Heart right ventricle (tissue), 16 donors: ENCODE measurements around the gene CBX1. TPM values are rescaled to one million over a fixed set of nuclear protein-coding genes. Genes with fewer than 3 reads are reported as not detected.

Experiments used
- ATAC-seq, 8 donors: fragments of 200-7000 bp; cut with Tn5 transposase; one replicate each; pipeline ENCODE4 v1.9.1; 2020; ENCODE audit warnings: mild to moderate bottlenecking in 8 of 8, moderate library complexity in 8 of 8, moderate number of reproducible peaks in 1 of 8
- DNase-seq, 2 donors: peaks; one replicate each; pipeline ENCODE4 v3.0.0-alpha.2; 2020
- H3K27ac ChIP-seq, 10 donors: fragments of 200-600 bp; sonication (generic) in 2 of 10; one replicate each; pipeline versions ENCODE4 v1.5.0 to v1.8.0; 2020 to 2022; ENCODE audit warnings: mild to moderate bottlenecking in 3 of 10
- H3K27me3 ChIP-seq, 7 donors: fragments of 200-600 bp; one replicate each; pipeline ENCODE4 v1.8.0; 2021 to 2022; ENCODE audit warnings: mild to moderate bottlenecking in 2 of 7
- H3K36me3 ChIP-seq, 9 donors: fragments of 200-600 bp; sonication (generic) in 1 of 9; one replicate each; pipeline versions ENCODE4 v1.5.0 to v1.8.0; 2020 to 2022; ENCODE audit warnings: mild to moderate bottlenecking in 2 of 9
- H3K4me1 ChIP-seq, 9 donors: fragments of 200-600 bp; sonication (generic) in 1 of 9; one replicate each; pipeline versions ENCODE4 v1.5.0 to v1.8.0; 2020 to 2022; ENCODE audit warnings: mild to moderate bottlenecking in 4 of 9
- H3K4me3 ChIP-seq, 10 donors: fragments of 200-600 bp; sonication (generic) in 2 of 10; one replicate each; pipeline versions ENCODE4 v1.5.0 to v1.8.0; 2020 to 2022; ENCODE audit warnings: mild to moderate bottlenecking in 7 of 10, moderate library complexity in 2 of 10
- H3K9me3 ChIP-seq, 11 donors: fragments of 200-600 bp in 10 of 11; sonication (generic) in 2 of 11; one replicate each; pipeline versions ENCODE4 v1.5.0 to v1.8.0; 2013 to 2022; ENCODE audit warnings: mild to moderate bottlenecking in 2 of 11, control low read depth in 1 of 11, moderate library complexity in 1 of 11
- CTCF ChIP-seq, 9 donors: fragments of 200-600 bp; sonication (generic) in 2 of 9; IDR thresholded peaks; one replicate each; pipeline versions ENCODE4 v1.5.0 to v1.8.0; 2021 to 2022; ENCODE audit warnings: antibody characterized with exemption in 9 of 9, mild to moderate bottlenecking in 5 of 9, moderate library complexity in 1 of 9
- WGBS, 2 donors: extraction: QIAGEN DNeasy Blood & Tissue Kit; methylation state at CpG; one replicate each; pipeline ENCODE4 v1.1.7; 2013; ENCODE audit warnings: inconsistent platforms in 1 of 2; 5-methylcytosine and 5-hydroxymethylcytosine counted together
- intact Hi-C, 10 donors: fragments of 100-400 bp; cut with DNase I; formaldehyde crosslinking; loops; one replicate each; pipeline versions ENCODE4 v1.11.1 to v1.14.2; 2022
- polyA plus RNA-seq, 2 donors: library from polyadenylated mRNA; stranded (reverse); fragments of 200-250 nt; gene quantifications; one replicate each; pipeline ENCODE4 v1.2.3, GENCODE V29; 2013
- total RNA-seq, 10 donors: library from RNA; stranded (reverse); fragmentation: NEBNext Ultra II Directional in 3 of 10; extraction: Animal tissue kit (Norgen Biotek cat#: 25700) in 3 of 10; gene quantifications; one replicate each; pipeline versions ENCODE4 v1.2.1 to v1.2.4, GENCODE V29; 2021 to 2023
- donor health status: Arrhythmogenic right ventricular cardiomyopathy.
- donor health status: ischemic (EF 13 %, LVEDD 7.1; RV severe dilation, severe dysfunction).
- donor health status: healthy with polysubstance abuse.
- donor health status: DM: no; HTN: yes; CAD: no.
- donor health status: DM: no; HTN: no; CAD: no.
- donor health status: ischemic (EF 25% LVEDD 6.9; RV normal size, moderate dysfunction).
- donor health status: ischemic (EF 25% LVEDD 5.7; RV mildly dilated, moderate dysfunction).
- donor health status: healthy.
- donor health status: DM: yes; HTN: yes; CAD: no.
- donor health status: Ischemic cardiomyopathy.
- donor health status: ischemic (EF 35%, LVEDD 5.7; RV mildly dilated, moderate dysfunction).
- donor health status: nonischemic (EF 11% LVEDD 7.7; RV severe dilation, severe dysfunction).
- donor health status: DM: yes; HTN: yes; CAD: no.
- donor health status: PGD.
- donor health status: ischemic (EF 29% LVEDD 5.4; RV normal size, mild dysfunction).
- donor health status: nonischemic (EF 23%, LVEDD 6.1; RV moderate dilation, normal function).

CBX1 gene
- total and polyA plus RNA-seq, 12 donors: 19.8 to 40.8 (median 35.9) TPM

GRCh38 chr17:48053758-48054237 lies 47.5 kb downstream of the CBX1 start:
- H3K27ac ChIP-seq: peak overlapping the region; percentile 92 to 99 (median 98)
- H3K9me3 ChIP-seq: no peaks in the 10 kb centered on the region
- H3K27me3 ChIP-seq: no peaks in the 10 kb centered on the region
- DNase-seq: no peak
- H3K4me3 ChIP-seq: peak overlapping the region in 9 of 10 donors; percentile 31 to 89 (median 66)
- H3K36me3 ChIP-seq: peaks cover 0 to 80% (median 42%) of the 10 kb centered on the region in 9 donors
- WGBS, 2 donors: 12% methylated on average over 6 of the region's 6 CpGs
- no peak for ATAC-seq
- no peak for TF ChIP-seq CTCF (IDR thresholded peaks at IDR 0.05)
- intact Hi-C loops: loop anchor here in 2 of 10 donors (2.0 kb wide), 2 partner anchors 21 to 53 kb away; partner anchors contain the start of gene SNX11 (in 1 of the 2)
- H3K4me1 ChIP-seq: peaks cover 47 to 98% (median 78%) of the 10 kb centered on the region in 9 donors

GRCh38 chr17:48052956-48053757 lies 48.1 kb downstream of the CBX1 start:
- Histone ChIP-seq H3K4me1 (peaks cover 47 to 91% (median 77%) of the 10 kb centered on the region in 9 donors), H3K27me3 (no peaks in the 10 kb centered on the region), H3K27ac (peak overlapping the region; percentile 92 to 99 (median 98)), H3K36me3 (peaks cover 0 to 74% (median 36%) of the 10 kb centered on the region in 9 donors), H3K9me3 (no peaks in the 10 kb centered on the region), H3K4me3 (peak overlapping the region; percentile 22 to 89 (median 68))
- peak in 2 of 9 donors; percentile 19 to 32 for TF ChIP-seq CTCF (IDR thresholded peaks at IDR 0.05)
- DNase-seq: peak; percentile 82 to 91
- intact Hi-C loops: loop anchor here in 2 of 10 donors (2.0 kb wide), 2 partner anchors 22 to 54 kb away; partner anchors contain the start of gene SNX11 (in 1 of the 2)
- ATAC-seq: peak; percentile 22 to 78 (median 60)
- WGBS, 2 donors: 9 to 10% methylated on average over 5 of the region's 5 CpGs

DNA sequence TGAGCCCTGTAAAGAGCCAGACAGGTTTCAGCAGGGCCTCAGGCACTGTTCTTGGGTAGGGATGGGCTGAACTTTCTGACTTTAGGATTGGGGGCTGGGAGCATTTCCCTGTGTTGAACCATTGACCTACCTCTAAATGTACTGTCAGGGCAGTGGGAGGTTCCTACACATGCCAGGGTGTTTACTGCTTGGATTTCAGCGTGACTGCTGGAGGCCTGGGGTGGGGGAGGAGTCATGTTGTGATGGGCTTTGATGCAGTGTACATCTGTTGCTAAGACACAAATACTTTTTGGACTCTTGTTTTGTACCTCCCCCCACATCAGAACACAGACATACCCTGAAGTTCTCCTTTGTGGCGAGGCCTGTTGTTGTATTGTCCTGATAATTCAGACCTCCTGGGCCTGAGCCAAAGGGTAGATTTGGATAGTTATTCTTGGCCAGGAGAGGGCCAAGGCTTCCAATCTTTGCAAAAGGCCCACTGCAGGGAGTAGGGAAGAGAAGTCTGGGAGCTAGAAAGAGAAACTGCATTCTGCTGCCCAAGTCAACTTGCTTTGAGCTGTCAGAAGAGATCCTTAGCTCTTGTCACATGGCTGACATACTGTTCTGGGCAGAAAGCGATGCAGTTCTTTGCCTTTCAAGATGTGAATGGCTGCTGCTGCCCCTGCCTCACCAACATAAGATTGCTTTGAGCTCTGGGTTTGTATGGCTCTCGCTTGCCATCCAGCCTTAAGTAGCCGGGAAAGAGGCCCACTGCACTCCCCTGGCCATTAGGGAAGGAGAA lies 49.4 kb downstream of the CBX1 start:
- Histone ChIP-seq H3K36me3 (peaks cover 0 to 61% (median 23%) of the 10 kb centered on the region in 9 donors), H3K4me3 (peak overlapping the region; percentile 27 to 89 (median 84)), H3K4me1 (peaks cover 45 to 84% (median 76%) of the 10 kb centered on the region in 9 donors), H3K27ac (peak overlapping the region; percentile 92 to 99 (median 98)), H3K27me3 (no peaks in the 10 kb centered on the region), H3K9me3 (no peaks in the 10 kb centered on the region)
- intact Hi-C loops: loop anchor here in 2 of 10 donors (2.0 kb wide), 2 partner anchors 23 to 55 kb away; partner anchors contain the start of gene SNX11 (in 1 of the 2)
- peak in 4 of 9 donors; percentile 14 to 48 (median 38) for TF ChIP-seq CTCF (IDR thresholded peaks at IDR 0.05)
- 17 to 21% methylated on average over 5 of the region's 5 CpGs for WGBS, 2 donors
- ATAC-seq: peak in 7 of 8 donors; percentile 3 to 36 (median 13)
- peak; percentile 55 to 92 for DNase-seq

- 44 to 54% methylated on average over 10 of the region's 10 CpGs for WGBS, 2 donors
- H3K4me3 ChIP-seq: peak overlapping the region; percentile 27 to 89 (median 84)
These were observed 50.0 kb downstream of the CBX1 start for GRCh38 chr17:48051283-48051682.

More at GRCh38 chr17:48051283-48051682, 50.0 kb downstream of the CBX1 start:
- Histone ChIP-seq H3K4me1 (peaks cover 41 to 85% (median 80%) of the 10 kb centered on the region in 9 donors), H3K27me3 (no peaks in the 10 kb centered on the region), H3K27ac (peak overlapping the region; percentile 87 to 99 (median 98)), H3K36me3 (peaks cover 0 to 55% (median 17%) of the 10 kb centered on the region in 9 donors), H3K9me3 (no peaks in the 10 kb centered on the region)
- intact Hi-C loops: no loop called here
- ATAC-seq (no peak), DNase-seq (peak in 1 of 2 donors; percentile 32)
- TF ChIP-seq CTCF (IDR thresholded peaks at IDR 0.05): no peak
